GM12878 (cell line): ENCODE results near the gene DIP2C. TPM values are rescaled to one million over a fixed set of nuclear protein-coding genes. Genes with fewer than 3 reads are reported as not detected.
"Not testable (repeated sequence)": the region's sequence is repeated elsewhere in the genome, so short reads cannot be mapped to it uniquely, and the experiment has no call there.

Experiments
- ATAC-seq: fragments of 200-7000 bp; cut with Tn5 transposase; 3 replicates; pipeline ENCODE4 v1.9.1; 2020; ENCODE audit warnings: mild to moderate bottlenecking, moderate library complexity
- BruUV-seq: library from RNA; stranded (reverse); fragments of 400-500 nt; replicated peaks from 2 replicates; lab custom pipeline; 2021; lab: Mats Ljungman, UMichigan
- CTCF ChIA-PET: fragments of 300-600 bp; sonication (Branson Sonifier 250); formaldehyde crosslinking; extraction: SDS; loops from one replicate; lab custom pipeline; 2021; ENCODE audit warnings: inconsistent platforms; lab: Yijun Ruan, JAX
- POLR2A ChIA-PET: fragments of 350-600 bp; formaldehyde crosslinking; extraction: SDS; loops from one replicate; lab custom pipeline; 2021; ENCODE audit warnings: inconsistent platforms; lab: Charles Lee
- RAD21 ChIA-PET: fragments of 300-600 bp; sonication (Branson Sonifier 250); formaldehyde crosslinking; loops from one replicate; lab custom pipeline; 2023; ENCODE audit warnings: antibody characterized with exemption; ENCODE audit not compliant: unreplicated experiment; lab: Charles Lee
- SMC1A ChIA-PET: fragments of 300-600 bp; sonication (Branson Sonifier 250); formaldehyde crosslinking; loops from one replicate; lab custom pipeline; 2023; ENCODE audit not compliant: unreplicated experiment, uncharacterized antibody; lab: Charles Lee
- DNase-seq: peaks from one replicate; pipeline ENCODE4 v3.0.0-alpha.2; 2011; ENCODE audit warnings: low read depth, low spot score
- FAIRE-seq: peaks from 3 replicates; lab custom pipeline; 2011; peaks lifted over from hg19 to GRCh38; lab: Jason Lieb, UNC
- H2AFZ ChIP-seq: 2 replicates; pipeline ENCODE4 v1.6.0; 2011; ENCODE audit warnings: low read depth, low read length, control low read depth; ENCODE audit not compliant: control insufficient read depth
- H3K27ac ChIP-seq: 2 replicates; pipeline ENCODE4 v1.5.1; 2011; ENCODE audit warnings: control low read depth; ENCODE audit not compliant: control insufficient read depth, insufficient read depth
- H3K27me3 ChIP-seq, 2 experiments: replicated peaks in 1 of 2; 2 replicates each; pipeline versions ENCODE4 v1.6.0 to v1.6.1; 2011; ENCODE audit warnings: low read length in 1 of 2; ENCODE audit not compliant: control insufficient read depth in 2 of 2, insufficient read depth in 2 of 2
- H3K36me3 ChIP-seq, 2 experiments: 2 replicates each; pipeline ENCODE4 v1.5.1; 2011; ENCODE audit warnings: low read length in 1 of 2; ENCODE audit not compliant: control insufficient read depth in 2 of 2, insufficient read depth in 2 of 2
- H3K4me1 ChIP-seq: 2 replicates; pipeline ENCODE4 v1.6.1; 2011; ENCODE audit warnings: mild to moderate bottlenecking, low read length, moderate library complexity, mixed read lengths; ENCODE audit not compliant: control insufficient read depth, insufficient read depth
- H3K4me2 ChIP-seq: 2 replicates; pipeline ENCODE4 v1.6.0; 2011; ENCODE audit warnings: control low read depth; ENCODE audit not compliant: control insufficient read depth, insufficient read depth
- H3K4me3 ChIP-seq: fragments of 200-600 bp; sonication (generic); 2 replicates; pipeline ENCODE4 v1.5.1; 2016
- H3K79me2 ChIP-seq: 2 replicates; pipeline ENCODE4 v1.6.0; 2011; ENCODE audit warnings: low read length; ENCODE audit not compliant: control insufficient read depth, insufficient read depth
- H3K9ac ChIP-seq: 2 replicates; pipeline ENCODE4 v1.8.0; 2011; ENCODE audit warnings: low read length, control low read depth, mixed read lengths; ENCODE audit not compliant: control insufficient read depth, insufficient read depth
- H3K9me3 ChIP-seq: replicated peaks from 3 replicates; pipeline ENCODE4 v1.5.1; 2011; ENCODE audit warnings: mild to moderate bottlenecking, low read length; ENCODE audit not compliant: control insufficient read depth, insufficient read depth
- H4K20me1 ChIP-seq: 2 replicates; pipeline ENCODE4 v1.6.0; 2011; ENCODE audit not compliant: control insufficient read depth, insufficient read depth
- CHD4 ChIP-seq: fragments of 200-600 bp; sonication (generic); IDR thresholded peaks from 2 replicates; pipeline ENCODE4 v1.6.1; 2016; ENCODE audit warnings: mild to moderate bottlenecking
- SP1 ChIP-seq: IDR thresholded peaks from one replicate; pipeline ENCODE4 v1.6.1; 2011; ENCODE audit warnings: low read depth, low read length
- WGBS: methylation state at CpG from one replicate; pipeline ENCODE4 v1.1.6; 2016; ENCODE audit warnings: low lambda C conversion rate; ENCODE audit not compliant: insufficient replicate concordance, insufficient coverage; ENCODE audit errors: missing lambda C conversion rate; 5-methylcytosine and 5-hydroxymethylcytosine counted together
- in situ Hi-C: fragments of 300-500 bp; cut with MboI; formaldehyde crosslinking; loops from 9 replicates; pipeline ENCODE4 v1.14.3; 2018; ENCODE audit warnings: mixed read lengths
- intact Hi-C: fragments of 100-400 bp; cut with micrococcal nuclease; formaldehyde crosslinking; loops from one replicate; pipeline ENCODE4 v1.14.2; 2022; ENCODE audit not compliant: unreplicated experiment
- polyA plus RNA-seq, 11 experiments: library from polyadenylated mRNA; depleted of rRNA in 4 of 11; unstranded in 6 of 11; stranded (reverse) in 5 of 11; fragments of >200 nt; fragmentation: Nextera tagmentation in 4 of 11; fragmentation: Illumina TruSeq in 1 of 11; extraction: Ambion mirVana in 4 of 11; extraction: Trizol in 1 of 11; gene quantifications; 1 replicate in 1 of 11; 2 replicates in 10 of 11; pipeline versions ENCODE4 v1.2.1 to v1.2.3, GENCODE V29; 2011 to 2016; ENCODE audit warnings: inconsistent platforms in 2 of 11, missing spikeins in 2 of 11, low read depth in 1 of 11
- total RNA-seq, 4 experiments: library from RNA; depleted of rRNA in 3 of 4; stranded (reverse); fragments of >200 nt in 3 of 4; fragmentation: Illumina TruSeq in 1 of 4; extraction: Trizol in 1 of 4; gene quantifications; 2 replicates each; pipeline versions ENCODE4 v1.2.1 to v1.2.3, GENCODE V29; 2013 to 2021

DIP2C gene
- total and polyA plus RNA-seq, 10 of the 15 experiments (the other 5 are each of a cell fraction or from before 2014, with no cell fraction given) = 0.01 to 0.10 (median 0.06) TPM

GRCh38 chr10:653991-654646 is 35.3 kb downstream of the DIP2C start:
- Histone ChIP-seq H3K4me2 (no peak overlapping the region), H3K27me3 (no peaks in the 10 kb centered on the region), H3K4me3 (no peak overlapping the region), H4K20me1 (no peaks in the 10 kb centered on the region), H3K79me2 (no peaks in the 10 kb centered on the region), H3K9ac (no peak overlapping the region), H3K27ac (no peak overlapping the region), H3K4me1 (no peaks in the 10 kb centered on the region), H3K9me3 (no peaks in the 10 kb centered on the region), H3K36me3 (no peaks in the 10 kb centered on the region), H2AFZ (no peak overlapping the region)
- intact Hi-C loops (no loop called here), in situ Hi-C loops (no loop called here)
- 33% methylated on average over 13 of the region's 13 CpGs for WGBS
- no peak for DNase-seq
- no peak for ATAC-seq
- ChIA-PET CTCF (no interaction called here), SMC1A (no interaction called here), RAD21 (no interaction called here), POLR2A (no interaction called here)
- FAIRE-seq = no peak
- no peak for TF ChIP-seq SP1
- TF ChIP-seq CHD4 = no peak
- no TSS peak for BruUV-seq

- DNase-seq, H3K27ac ChIP-seq, FAIRE-seq, H3K9me3 ChIP-seq, H3K4me2 ChIP-seq, H2AFZ ChIP-seq, H3K36me3 ChIP-seq, POLR2A ChIA-PET, H3K27me3 ChIP-seq, H3K79me2 ChIP-seq, H3K4me1 ChIP-seq, CTCF ChIA-PET, ATAC-seq, H3K4me3 ChIP-seq, RAD21 ChIA-PET, in situ Hi-C loops, H4K20me1 ChIP-seq, intact Hi-C loops, BruUV-seq, SMC1A ChIA-PET, H3K9ac ChIP-seq: not testable (repeated sequence)
- WGBS = 37% methylated on average over 13 of the region's 13 CpGs
Observed at GRCh38 chr10:652832-653459, 36.5 kb downstream of the DIP2C start.
